Activated CD4-positive, alpha-beta T cell treated with anti-CD3 and anti-CD28 coated beads, Interleukin-2, amount 50 U/mL, for 1 hour (primary cell): ENCODE results near the gene SLC10A2.

ENCODE experiments used
- DNase-seq: peaks from one replicate; pipeline ENCODE4 v3.0.0-alpha.2; 2020

Gene SLC10A2

DNA sequence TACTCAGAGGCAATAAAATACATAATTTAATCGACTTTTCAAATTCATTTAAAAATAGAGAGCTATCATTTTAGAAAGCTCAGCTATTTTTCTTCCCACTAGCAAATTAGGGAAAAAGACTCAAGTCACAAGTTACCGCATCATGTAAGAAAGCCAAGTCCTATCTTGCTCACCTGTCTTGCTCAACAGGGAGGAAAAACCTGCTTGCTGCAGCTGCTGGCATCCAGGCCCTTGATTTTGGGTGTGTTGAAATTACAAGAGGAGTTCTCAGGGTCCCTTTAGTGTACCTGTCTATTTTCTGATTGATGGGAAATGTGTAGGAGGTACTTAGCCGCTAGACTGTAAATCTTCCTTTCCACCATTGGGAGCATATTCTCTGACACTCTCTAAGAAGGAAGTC lies 22.2 kb downstream of the SLC10A2 start:
- DNase-seq = no peak

DNA sequence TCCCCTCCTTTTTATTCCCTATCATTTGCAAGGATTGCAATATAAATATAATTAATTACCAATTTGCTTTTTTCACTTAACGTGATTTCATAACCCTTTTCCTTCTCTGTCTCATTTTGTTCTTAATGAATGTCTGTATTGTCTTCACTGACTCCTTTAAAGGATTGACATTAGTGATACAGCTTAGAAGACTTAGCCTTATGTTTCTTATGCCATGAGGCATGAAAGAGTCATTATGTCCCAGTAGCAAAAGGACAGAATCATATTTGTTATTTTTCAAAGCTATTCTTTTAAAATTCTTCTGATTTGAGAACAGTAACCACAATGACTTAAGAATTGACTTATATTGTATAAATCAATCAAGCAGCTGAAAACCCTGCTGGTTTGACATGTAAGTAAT lies 26.2 kb downstream of the SLC10A2 start:
- no peak for DNase-seq

DNA sequence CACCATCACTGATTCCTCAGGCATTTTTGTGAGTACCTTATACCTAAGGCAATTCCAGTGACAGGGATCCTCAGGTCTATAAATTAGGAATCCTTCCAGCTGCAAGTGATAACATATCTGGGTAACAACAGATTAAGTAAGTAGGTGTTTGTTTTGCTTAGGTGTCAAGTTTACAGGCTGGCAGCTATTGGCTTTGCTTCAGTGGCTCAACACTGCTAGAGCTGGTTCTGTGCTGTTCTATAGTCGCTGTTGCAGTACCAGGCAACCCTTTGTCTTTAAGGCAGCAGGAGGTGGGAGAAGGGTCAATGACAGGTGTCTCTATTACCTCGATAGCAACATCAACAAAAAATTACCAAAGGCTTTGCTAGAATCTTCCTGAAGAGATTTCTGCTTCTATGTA lies 27.0 kb downstream of the SLC10A2 start:
- DNase-seq = no peak

DNA sequence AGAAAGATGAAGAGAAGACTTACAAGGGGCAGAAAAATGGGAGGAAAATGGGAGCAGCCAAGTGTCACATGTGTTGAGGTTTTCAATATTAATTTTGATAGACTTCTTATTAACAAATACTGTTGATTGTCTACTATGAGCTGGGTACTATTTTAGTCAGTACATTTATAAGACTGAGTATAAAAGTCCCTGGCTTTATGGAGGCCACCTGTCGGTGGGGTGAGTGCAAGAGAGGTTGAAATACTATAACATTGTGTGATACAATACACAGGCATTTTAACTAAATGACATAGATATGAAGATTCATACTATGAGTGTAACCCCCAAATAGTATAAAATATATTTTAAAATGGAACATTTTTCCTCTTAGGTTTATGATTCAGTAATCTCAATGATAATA lies 29.9 kb downstream of the SLC10A2 start:
- DNase-seq = no peak

DNA sequence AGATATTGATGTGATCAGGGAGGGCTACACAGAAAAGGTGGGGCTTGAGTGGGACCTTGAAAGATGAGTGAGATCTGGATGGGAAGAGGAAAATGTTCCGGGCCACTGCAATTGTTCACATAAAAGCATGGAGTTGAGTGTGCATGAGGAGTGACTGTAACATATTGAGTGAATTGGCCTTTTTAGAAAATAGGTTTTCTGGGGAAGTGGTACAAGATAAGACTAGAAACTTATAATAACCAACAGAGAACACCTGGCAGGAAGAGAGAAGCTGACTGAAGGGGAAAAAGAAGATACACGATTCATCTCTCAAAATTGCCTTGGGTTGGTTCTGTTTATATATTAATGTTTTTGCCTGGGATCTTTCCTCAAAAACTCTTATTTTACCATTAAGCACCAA lies 32.2 kb downstream of the SLC10A2 start:
- no peak for DNase-seq

DNA sequence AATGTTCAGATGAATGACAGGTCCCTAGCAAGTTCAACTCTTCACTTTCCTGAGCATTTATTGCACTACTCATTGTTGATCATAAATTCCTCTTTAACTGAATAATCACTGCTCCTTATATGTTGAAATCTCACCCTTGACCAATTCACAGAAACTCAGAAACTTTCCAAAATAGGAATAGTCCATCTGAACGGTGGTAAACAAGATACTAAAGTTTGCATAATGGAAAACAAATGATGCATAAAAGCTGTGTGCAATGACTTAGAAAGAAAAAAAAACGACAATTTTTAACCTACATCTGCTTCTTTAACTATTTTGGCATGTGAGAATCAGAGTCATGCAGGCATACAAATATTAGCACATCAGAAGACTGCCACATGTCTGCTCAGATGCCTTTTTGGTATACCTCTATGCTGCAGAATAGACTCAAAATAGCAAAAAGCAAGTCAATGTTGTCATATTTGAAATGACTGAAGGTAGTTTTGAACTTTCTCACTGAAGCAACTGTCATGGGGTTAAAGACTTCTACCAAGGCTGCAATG lies 34.8 kb downstream of the SLC10A2 start:
- DNase-seq = no peak

DNA sequence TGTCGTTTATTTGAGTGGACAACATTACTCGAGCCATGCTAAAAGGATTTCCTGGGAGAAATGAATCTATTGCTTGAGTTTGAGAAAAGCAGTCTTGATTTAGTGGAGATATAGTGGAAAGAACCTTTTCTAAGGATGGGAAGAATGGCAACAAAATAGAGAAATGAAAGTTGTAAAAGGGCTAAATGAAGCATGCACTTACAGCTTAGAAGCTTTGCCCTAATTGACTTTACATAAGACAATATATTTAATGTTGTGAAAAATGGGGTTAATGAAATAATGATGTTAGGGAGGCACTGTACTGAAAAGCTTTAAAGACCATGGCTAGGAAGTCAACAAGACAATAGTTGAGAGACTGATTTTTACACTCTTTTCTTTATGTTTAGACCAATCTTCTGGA lies 35.4 kb downstream of the SLC10A2 start:
- DNase-seq = no peak

DNA sequence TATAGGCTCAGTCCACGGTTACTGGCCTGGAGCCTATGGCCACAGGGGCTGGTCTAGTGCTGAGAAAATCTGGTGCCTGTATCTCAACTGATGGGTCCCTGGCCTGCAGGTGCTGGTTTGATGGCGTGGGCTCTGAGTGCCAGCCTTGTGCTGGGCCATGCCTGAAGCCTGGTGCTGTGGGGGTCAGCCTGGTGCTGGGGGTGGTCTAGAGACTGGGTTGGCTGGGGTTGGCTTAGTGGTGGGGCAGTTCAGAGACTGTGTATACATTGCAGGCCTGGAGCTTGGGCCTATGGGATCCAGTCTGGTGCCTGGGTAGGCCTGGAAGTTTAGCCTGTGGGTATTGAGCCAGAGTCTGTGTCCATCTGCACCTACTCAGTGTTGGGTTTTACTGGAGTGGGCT lies 36.4 kb downstream of the SLC10A2 start:
- no peak for DNase-seq

DNA sequence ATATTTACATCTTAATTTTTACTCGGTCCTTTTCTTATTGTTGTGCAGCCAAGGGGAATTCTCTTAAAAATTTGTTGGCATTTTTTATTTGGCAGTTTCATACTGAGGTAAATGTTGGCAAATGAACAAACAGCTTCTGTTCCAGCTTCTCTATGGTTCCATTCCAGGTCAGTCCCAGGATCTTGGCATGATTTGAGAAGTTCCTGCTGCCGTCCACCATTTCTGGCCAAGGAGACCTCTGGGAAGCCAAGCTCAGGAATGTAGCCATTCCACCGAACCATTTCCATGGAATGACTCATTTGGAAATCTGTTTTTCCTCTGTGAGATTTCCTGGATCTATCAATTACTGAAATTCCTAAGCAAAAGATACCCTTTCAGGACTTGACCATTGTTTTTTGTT lies 43.9 kb downstream of the SLC10A2 start:
- DNase-seq = no peak

DNA sequence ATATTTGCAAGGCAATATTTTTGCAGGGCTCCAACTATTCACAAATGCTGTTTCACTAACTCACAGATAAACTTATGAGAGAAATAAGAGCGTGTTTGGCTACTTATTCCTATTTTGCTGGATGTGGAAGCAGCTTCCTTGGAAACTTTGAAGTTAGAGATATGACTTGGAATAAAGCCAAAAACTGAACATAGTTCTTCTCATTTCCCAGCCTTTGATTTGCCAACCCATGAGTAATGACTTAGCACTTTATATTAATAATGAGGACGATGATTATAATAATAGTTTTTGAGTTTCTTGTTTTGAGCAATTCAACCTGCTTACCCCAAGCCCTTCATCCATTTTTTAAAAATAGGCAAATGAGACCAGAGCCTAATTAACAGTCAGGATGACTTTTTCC lies 47.7 kb downstream of the SLC10A2 start:
- no peak for DNase-seq

DNA sequence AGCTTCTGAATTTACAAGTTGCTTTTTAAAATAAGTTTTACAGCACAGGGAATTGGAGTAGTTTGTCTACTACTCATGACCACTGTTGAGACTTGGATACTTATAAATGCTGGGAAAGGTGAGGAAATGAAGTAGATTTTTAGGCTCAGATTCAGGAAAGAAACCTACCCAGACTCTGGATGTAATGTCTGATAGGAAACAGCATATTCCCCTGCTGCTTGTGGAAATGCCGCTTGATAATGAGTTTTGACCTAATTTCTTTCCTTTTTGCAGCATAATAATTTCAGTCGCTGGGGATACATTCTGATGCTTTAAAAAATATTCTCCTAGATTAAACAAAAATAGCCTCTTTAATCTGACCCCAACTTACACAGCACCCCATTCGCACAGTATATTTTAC lies 53.6 kb downstream of the SLC10A2 start:
- DNase-seq = no peak

DNA sequence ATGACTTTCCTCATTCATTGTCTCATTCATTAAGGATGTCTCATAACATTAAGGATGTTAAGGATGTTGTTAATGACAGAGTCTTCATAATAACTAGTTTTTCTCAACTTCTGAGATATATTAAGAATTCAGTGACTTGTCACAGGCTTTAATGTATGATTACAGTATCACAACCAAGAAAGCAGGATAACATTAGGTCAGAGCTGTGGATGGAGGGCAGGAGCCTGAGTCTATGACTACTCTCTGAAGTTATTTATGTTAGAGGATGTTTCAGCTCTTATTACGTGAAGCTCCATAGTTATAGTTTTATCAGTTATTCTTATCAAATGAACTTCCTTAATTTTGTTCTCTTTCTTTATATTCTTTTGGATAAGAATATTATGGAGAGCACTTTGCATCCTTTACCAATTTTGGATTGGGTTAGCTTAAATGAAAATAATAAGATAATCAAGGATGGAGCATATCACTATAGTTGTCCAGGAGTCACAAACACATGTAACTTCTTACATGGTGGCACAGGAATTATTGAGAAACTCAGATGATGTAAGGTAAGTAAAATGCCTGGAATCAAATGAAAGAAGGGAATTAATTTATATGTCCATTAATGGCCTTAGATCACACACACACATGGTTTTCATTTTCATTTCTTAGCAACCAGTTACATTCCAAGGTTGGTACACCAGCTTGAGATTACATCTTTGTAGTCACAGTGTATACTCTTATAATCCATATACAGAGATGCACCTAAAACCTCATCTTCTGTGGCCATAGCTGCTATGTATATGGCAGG lies 57.0 kb downstream of the SLC10A2 start:
- no peak for DNase-seq

DNA sequence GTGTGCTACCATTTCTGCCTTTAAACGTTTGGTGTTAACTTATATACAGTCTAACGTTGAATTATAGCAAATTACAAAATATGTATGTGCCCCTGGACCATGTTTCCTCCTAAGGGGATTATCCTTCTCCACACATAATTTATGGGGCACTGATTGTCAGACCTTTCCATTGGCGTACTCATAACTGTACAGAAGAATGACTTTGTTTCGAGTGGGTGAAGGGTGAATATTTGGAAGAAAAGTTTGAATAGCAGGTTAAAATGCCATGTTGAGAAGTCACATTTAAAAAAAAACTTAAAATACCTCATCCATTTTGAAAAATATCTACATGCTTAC lies 58.8 kb downstream of the SLC10A2 start:
- no peak for DNase-seq

DNA sequence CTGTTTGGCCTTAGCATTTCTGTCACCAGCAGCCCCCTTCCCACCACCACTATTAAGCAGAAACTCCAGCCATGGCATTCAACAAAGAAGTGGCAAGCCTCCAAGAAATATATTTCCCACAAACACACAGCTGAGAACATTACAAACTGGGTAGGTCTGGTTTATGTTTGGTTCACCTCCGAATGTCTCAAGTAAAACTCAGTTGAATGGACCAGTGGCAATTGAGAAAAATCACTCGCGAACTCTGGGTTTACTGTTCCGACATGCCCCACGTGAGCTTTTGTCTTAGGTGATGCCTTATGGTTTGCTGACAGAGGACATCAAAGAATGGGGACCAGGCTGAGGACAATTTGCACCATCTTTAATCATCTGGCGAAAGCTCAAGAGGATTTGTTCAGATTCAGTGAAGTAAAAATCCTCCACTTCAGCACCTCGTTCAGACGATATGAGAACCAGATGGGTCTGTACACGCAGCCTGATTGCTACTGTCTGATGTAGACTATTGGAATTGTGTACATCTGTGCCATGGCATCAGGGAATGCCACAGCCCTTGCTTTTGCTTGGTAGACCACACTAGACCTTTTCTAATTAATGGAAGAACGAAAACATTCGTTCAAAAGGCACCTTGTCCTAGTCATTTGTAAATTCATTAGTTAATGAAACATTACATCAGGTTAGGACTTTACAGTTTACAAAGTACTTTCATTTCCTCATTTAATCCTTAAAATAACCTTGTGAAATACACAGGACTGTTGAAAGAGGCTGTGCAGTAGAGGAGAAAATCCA lies 59.4 kb downstream of the SLC10A2 start:
- DNase-seq = no peak

DNA sequence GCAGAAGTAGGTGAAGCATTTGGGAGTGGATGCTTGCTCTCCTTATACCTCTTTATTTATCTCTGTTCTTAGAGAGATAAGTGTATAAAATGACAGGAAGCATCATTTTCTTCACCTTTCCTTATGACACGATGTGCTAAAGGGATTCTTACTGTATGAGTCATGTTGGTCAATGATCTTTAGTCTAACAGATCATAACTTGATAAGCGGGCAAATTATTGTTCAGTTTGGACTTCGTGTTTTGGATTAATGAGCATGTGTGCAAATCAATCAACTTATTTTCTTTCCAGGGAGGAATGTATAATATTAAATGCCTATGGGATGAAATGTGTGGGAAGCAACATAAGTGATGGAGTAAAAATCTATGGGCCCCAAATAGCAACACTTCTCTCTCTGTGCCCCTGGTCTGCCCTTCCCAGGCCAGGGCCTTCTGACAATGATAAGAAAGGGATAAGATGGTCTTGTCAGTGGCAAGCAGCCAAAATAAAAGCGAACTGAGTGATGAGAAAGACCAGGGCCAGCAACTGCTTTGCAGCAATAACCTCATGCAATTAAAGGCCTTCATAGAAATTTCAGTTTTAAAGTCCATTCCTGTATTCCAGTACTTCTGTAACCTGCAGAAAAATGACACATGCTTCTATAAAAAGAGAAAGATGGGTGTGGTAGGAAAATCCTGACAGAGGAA lies 61.4 kb downstream of the SLC10A2 start:
- no peak for DNase-seq

DNA sequence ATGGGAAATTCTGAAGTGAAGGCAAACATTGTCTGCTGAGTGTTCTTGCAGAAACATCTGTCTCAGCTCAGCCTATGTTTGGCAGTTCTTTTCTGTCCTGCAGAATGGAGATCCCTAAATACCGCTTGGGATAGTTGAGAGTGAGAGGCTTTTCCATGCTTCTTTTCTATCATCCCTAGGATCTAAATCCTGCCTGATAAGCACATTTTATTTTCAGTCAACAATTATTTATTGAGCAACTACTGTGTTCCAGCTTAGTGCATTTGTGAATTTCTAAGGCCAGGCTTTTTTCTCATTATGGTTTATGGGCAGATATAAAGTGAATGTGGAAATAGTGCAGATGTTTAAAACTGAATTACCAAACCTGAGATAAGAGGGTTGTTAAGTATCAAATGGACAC lies 62.6 kb downstream of the SLC10A2 start:
- no peak for DNase-seq

DNA sequence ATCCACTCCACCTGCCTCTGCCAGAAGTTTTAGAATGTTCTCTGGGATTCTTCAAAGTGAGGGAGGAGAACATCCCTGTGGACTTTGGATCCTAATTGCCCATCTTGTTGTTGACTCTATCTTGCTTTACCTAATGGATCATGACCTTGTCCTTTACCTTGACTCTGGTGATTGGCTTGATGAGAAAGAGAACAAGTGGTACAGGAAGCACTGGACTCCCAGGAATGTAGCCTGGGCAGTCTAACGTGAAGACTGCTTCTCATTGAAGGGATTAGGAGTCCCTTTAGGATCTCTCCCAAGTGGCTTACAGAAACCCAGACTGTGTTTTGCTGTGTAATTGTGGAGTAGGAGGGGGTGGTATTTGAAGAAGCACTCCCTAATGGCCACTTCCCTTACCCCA lies 63.9 kb downstream of the SLC10A2 start:
- no peak for DNase-seq

DNA sequence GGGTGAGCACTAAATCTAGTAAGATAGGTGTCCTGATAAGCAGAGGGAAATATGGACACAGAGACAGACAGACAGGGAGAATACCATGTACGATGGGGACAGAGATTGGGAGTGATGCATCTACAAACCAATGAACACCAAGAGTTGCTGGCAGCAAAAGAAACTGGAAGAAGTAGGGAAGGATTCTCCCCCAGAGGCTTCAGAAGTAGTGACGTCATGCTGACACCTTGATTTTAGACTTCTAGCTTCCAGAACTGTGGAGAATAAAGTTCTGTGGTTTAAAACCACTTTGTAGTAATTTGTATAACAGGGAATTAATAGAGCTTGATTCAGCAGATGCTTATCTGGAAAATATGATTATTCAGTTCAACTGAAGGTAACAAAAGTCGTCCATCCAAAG lies 66.1 kb downstream of the SLC10A2 start:
- no peak for DNase-seq

DNA sequence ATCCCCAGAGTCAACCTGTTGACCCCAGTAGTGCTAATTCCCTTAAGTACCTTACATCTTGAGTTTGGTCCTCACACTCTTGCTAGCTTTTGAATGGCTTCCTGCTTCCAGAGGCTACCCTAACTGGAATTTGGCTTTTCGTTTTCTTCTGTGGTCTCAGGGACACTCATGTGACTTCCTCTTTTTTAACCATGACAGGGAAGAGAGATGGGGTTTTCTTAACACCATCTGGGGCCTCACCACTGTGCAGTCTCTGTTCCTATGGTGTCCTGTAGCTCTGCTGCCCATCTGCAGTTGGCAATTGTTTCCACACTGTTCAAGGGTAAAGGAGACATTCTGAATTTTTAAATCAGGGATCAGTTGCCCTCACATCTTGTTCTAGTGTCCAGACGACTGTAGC lies 66.7 kb downstream of the SLC10A2 start:
- DNase-seq = no peak
